GM21576 (cell line): ENCODE measurements around the gene PURB.
"Not testable (repeated sequence)": the region's sequence is repeated elsewhere in the genome, so short reads cannot be mapped to it uniquely, and the experiment has no call there.

Source experiments
- ATAC-seq: cut with Tn5 transposase; IDR thresholded peaks from one replicate; pipeline ENCODE4 v1.9.1; 2021; ENCODE audit warnings: mild to moderate bottlenecking, moderate library complexity; ENCODE audit not compliant: unreplicated experiment

Gene PURB

GRCh38 chr7:44885394-44886317 is at the start of gene PURB:
PURB (minus strand) TSS chr7:44885530; CDS start chr7:44885348, 182 bp downstream.
- peak; percentile 84 for ATAC-seq

GRCh38 chr7:44935016-44935415 is 49.7 kb upstream of the PURB start:
- no peak for ATAC-seq

GRCh38 chr7:44934510-44934909 is 49.2 kb upstream of the PURB start:
- ATAC-seq, result not testable (repeated sequence)

- ATAC-seq, result no peak
These were observed 45.6 kb upstream of the PURB start for GRCh38 chr7:44930921-44931320.

GRCh38 chr7:44922351-44922694 is 37.0 kb upstream of the PURB start:
- ATAC-seq, result no peak

- peak; percentile 78 for ATAC-seq
These were observed 36.4 kb upstream of the PURB start for GRCh38 chr7:44921607-44922350.

- no peak for ATAC-seq
These were observed 34.8 kb upstream of the PURB start for GRCh38 chr7:44920119-44920518.

GRCh38 chr7:44918029-44918428 is 32.7 kb upstream of the PURB start:
- ATAC-seq, result no peak

GRCh38 chr7:44917465-44917864 is 32.1 kb upstream of the PURB start:
- no peak for ATAC-seq

- no peak for ATAC-seq
These were observed 29.8 kb upstream of the PURB start for GRCh38 chr7:44914992-44915607.

GRCh38 chr7:44912775-44913347 is 27.5 kb upstream of the PURB start:
- no peak for ATAC-seq

GRCh38 chr7:44911911-44912310 is 26.6 kb upstream of the PURB start:
- ATAC-seq, result no peak

GRCh38 chr7:44909596-44910389 is 24.5 kb upstream of the PURB start:
- no peak for ATAC-seq

- ATAC-seq, result no peak
These were observed 21.6 kb upstream of the PURB start for GRCh38 chr7:44906965-44907364.

- ATAC-seq, result no peak
These were observed 19.8 kb upstream of the PURB start for GRCh38 chr7:44905002-44905635.

- no peak for ATAC-seq
These were observed 14.1 kb upstream of the PURB start for GRCh38 chr7:44899443-44899842.

- ATAC-seq, result no peak
These were observed 12.7 kb upstream of the PURB start for GRCh38 chr7:44898039-44898438.

GRCh38 chr7:44897309-44897708 is 12.0 kb upstream of the PURB start:
- no peak for ATAC-seq

GRCh38 chr7:44894888-44895580 is 9.7 kb upstream of the PURB start:
- ATAC-seq, result no peak
